NT2/D1 (cell line): ENCODE measurements around the gene FHIP1A.

Source experiments
- SUZ12 ChIP-seq: IDR thresholded peaks from 2 replicates; pipeline ENCODE4 v1.6.1; 2011; ENCODE audit not compliant: insufficient read length, insufficient read depth; ENCODE audit errors: extremely low read depth
- YY1 ChIP-seq: IDR thresholded peaks from 2 replicates; pipeline ENCODE4 v1.6.1; 2011; ENCODE audit not compliant: insufficient read length, insufficient read depth
- ZNF274 ChIP-seq: IDR thresholded peaks from 2 replicates; pipeline ENCODE4 v1.6.1; 2011; ENCODE audit warnings: mild to moderate bottlenecking, low read depth, low read length

DNA sequence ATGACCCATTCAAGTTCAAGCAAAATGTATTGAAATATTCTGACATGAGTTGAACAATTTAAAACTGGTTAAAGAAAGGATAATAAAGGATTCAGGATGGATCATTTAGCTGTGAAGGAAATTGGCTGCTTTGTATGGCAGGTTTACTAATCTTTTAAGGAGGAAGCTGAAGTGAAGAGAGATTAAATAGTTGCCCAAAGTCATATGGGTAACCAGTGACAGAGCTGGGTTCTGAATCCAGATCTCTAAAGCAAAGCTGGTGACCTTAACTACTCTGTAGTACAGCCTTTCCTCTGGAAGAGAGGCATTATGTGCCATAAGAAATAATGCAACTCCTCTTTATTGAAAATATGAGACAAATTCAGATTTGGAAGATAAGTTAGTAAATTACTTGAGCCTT, 22.8 kb downstream of the FHIP1A start:
- TF ChIP-seq ZNF274 (no peak), YY1 (no peak), SUZ12 (no peak)
